ENCODE data around the gene LMAN1L. TPM values are rescaled to one million over a fixed set of nuclear protein-coding genes. Genes with fewer than 3 reads are reported as not detected.

Gene LMAN1L
- total and polyA plus RNA-seq, 4 donors = 0.11 to 0.31 TPM; not detected in 2

DNA sequence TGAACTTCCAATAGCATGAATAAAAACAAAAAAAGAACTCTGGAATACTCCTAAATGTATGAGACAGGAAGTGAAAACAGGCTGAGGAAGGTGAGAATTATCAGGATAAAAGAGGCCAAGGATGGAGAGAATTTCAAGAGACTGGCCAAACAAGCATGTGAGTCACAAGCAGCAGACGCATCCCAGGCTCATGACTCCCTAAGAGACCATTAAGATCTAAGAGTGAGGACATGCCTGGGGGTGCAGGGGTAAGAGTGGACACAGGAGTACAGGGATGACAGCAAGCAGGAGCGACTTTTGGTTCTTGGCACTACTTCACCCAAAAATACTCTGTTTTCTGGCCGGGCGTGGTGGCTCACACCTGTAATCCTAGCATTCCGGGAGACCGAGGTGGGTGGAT is 53.5 kb downstream of the LMAN1L start:
- H3K9ac ChIP-seq (ENCODE audit: insufficient read depth in 1 of 2, low read length in 2 of 2) = no peak overlapping the region
- H3K4me3 ChIP-seq = no peak overlapping the region
- H3K36me3 ChIP-seq (ENCODE audit: control insufficient read depth in 4 of 4, insufficient read depth in 4 of 4, low read length in 4 of 4) = peaks cover 0 to 1% (median 0%) of the 10 kb centered on the region in 4 donors
- 80 to 84% methylated on average over 6 of the region's 6 CpGs for WGBS, 2 donors
- H3K27ac ChIP-seq (ENCODE audit: low read depth in 1 of 2, low read length in 1 of 2) = peak overlapping the region in 1 of 2 donors; percentile 1
- ATAC-seq (ENCODE audit: insufficient read depth, low FRiP score) (no peak), DNase-seq (no peak)
- peaks cover 5 to 28% (median 18%) of the 10 kb centered on the region in 5 donors for H3K4me1 ChIP-seq (ENCODE audit: control insufficient read depth in 5 of 5, insufficient read depth in 5 of 5, low read length in 5 of 5)
- TF ChIP-seq, protein P1, sequence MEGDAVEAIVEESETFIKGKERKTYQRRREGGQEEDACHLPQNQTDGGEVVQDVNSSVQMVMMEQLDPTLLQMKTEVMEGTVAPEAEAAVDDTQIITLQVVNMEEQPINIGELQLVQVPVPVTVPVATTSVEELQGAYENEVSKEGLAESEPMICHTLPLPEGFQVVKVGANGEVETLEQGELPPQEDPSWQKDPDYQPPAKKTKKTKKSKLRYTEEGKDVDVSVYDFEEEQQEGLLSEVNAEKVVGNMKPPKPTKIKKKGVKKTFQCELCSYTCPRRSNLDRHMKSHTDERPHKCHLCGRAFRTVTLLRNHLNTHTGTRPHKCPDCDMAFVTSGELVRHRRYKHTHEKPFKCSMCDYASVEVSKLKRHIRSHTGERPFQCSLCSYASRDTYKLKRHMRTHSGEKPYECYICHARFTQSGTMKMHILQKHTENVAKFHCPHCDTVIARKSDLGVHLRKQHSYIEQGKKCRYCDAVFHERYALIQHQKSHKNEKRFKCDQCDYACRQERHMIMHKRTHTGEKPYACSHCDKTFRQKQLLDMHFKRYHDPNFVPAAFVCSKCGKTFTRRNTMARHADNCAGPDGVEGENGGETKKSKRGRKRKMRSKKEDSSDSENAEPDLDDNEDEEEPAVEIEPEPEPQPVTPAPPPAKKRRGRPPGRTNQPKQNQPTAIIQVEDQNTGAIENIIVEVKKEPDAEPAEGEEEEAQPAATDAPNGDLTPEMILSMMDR (IDR thresholded peaks at IDR 0.05; ENCODE audit: control extremely low read depth, extremely low read depth) = no peak
- H3K27me3 ChIP-seq (ENCODE audit: control insufficient read depth in 3 of 3, insufficient read depth in 3 of 3, low read length in 2 of 3) = no peaks in the 10 kb centered on the region
- no peaks in the 10 kb centered on the region for H3K9me3 ChIP-seq (ENCODE audit: control insufficient read depth in 4 of 4, insufficient read depth in 3 of 4, low read length in 3 of 4)

DNA sequence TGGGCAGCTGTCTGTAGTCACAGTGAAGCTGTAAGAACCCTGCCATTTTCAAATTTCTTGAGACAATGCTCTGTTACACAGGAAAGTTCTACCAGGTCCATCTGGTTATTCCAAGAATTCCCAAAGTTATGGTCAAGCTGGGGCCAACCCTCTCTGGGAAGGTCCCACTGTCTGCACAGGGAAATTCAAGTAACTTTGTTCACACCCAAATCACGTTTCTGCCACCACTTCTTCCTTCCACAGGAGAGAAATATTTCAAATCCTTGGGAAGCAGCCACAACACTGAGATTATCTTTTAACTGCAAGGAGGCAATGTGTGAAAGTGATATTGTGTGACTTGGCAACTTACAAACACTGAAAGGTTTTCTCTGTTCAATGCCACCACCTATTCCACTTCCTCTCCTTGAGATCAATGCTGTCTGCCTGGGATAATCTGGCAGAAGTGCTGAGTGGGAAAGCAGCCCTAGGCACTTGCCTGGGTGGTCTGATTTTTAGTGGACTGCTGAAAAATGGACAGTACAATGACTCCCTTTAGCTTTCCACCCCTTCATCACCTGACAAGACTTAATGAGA is 54.9 kb downstream of the LMAN1L start:
- TF ChIP-seq, protein P1 (IDR thresholded peaks at IDR 0.05; ENCODE audit: control extremely low read depth, extremely low read depth) = no peak
- no peak overlapping the region for H3K9ac ChIP-seq (ENCODE audit: insufficient read depth in 1 of 2, low read length in 2 of 2)
- no peaks in the 10 kb centered on the region for H3K9me3 ChIP-seq (ENCODE audit: control insufficient read depth in 4 of 4, insufficient read depth in 3 of 4, low read length in 3 of 4)
- peak overlapping the region; percentile 24 to 80 for H3K27ac ChIP-seq (ENCODE audit: low read depth in 1 of 2, low read length in 1 of 2)
- peaks cover 7 to 33% (median 18%) of the 10 kb centered on the region in 5 donors for H3K4me1 ChIP-seq (ENCODE audit: control insufficient read depth in 5 of 5, insufficient read depth in 5 of 5, low read length in 5 of 5)
- no peak for DNase-seq
- no peaks in the 10 kb centered on the region for H3K27me3 ChIP-seq (ENCODE audit: control insufficient read depth in 3 of 3, insufficient read depth in 3 of 3, low read length in 2 of 3)
- H3K4me3 ChIP-seq = no peak overlapping the region
- no peak for ATAC-seq (ENCODE audit: insufficient read depth, low FRiP score)
- peaks cover 0 to 1% (median 0%) of the 10 kb centered on the region in 4 donors for H3K36me3 ChIP-seq (ENCODE audit: control insufficient read depth in 4 of 4, insufficient read depth in 4 of 4, low read length in 4 of 4)
- 12 to 30% methylated on average over 1 of the region's 1 CpG for WGBS, 2 donors

- Histone ChIP-seq H3K27ac (ENCODE audit: low read depth in 1 of 2, low read length in 1 of 2) (peak overlapping the region; percentile 24 to 80), H3K27me3 (ENCODE audit: control insufficient read depth in 3 of 3, insufficient read depth in 3 of 3, low read length in 2 of 3) (no peaks in the 10 kb centered on the region), H3K4me3 (no peak overlapping the region), H3K4me1 (ENCODE audit: control insufficient read depth in 5 of 5, insufficient read depth in 5 of 5, low read length in 5 of 5) (peaks cover 7 to 33% (median 21%) of the 10 kb centered on the region in 5 donors), H3K9ac (ENCODE audit: insufficient read depth in 1 of 2, low read length in 2 of 2) (no peak overlapping the region), H3K36me3 (ENCODE audit: control insufficient read depth in 4 of 4, insufficient read depth in 4 of 4, low read length in 4 of 4) (no peaks in the 10 kb centered on the region), H3K9me3 (ENCODE audit: control insufficient read depth in 4 of 4, insufficient read depth in 3 of 4, low read length in 3 of 4) (no peaks in the 10 kb centered on the region)
- ATAC-seq (ENCODE audit: insufficient read depth, low FRiP score) (peak; percentile 25), DNase-seq (no peak)
- 20 to 34% methylated on average over 6 of the region's 6 CpGs for WGBS, 2 donors
- TF ChIP-seq, protein P1 (IDR thresholded peaks at IDR 0.05; ENCODE audit: control extremely low read depth, extremely low read depth) = no peak
These were observed 55.4 kb downstream of the LMAN1L start for GRCh38 chr15:74868059-74868458.

- Histone ChIP-seq H3K9ac (ENCODE audit: insufficient read depth in 1 of 2, low read length in 2 of 2) (no peak overlapping the region), H3K27ac (ENCODE audit: low read depth in 1 of 2, low read length in 1 of 2) (peak overlapping the region; percentile 8 to 71), H3K27me3 (ENCODE audit: control insufficient read depth in 3 of 3, insufficient read depth in 3 of 3, low read length in 2 of 3) (no peaks in the 10 kb centered on the region), H3K36me3 (ENCODE audit: control insufficient read depth in 4 of 4, insufficient read depth in 4 of 4, low read length in 4 of 4) (no peaks in the 10 kb centered on the region), H3K9me3 (ENCODE audit: control insufficient read depth in 4 of 4, insufficient read depth in 3 of 4, low read length in 3 of 4) (no peaks in the 10 kb centered on the region), H3K4me1 (ENCODE audit: control insufficient read depth in 5 of 5, insufficient read depth in 5 of 5, low read length in 5 of 5) (peaks cover 7 to 36% (median 21%) of the 10 kb centered on the region in 5 donors), H3K4me3 (no peak overlapping the region)
- ATAC-seq (ENCODE audit: insufficient read depth, low FRiP score) (no peak), DNase-seq (no peak)
- TF ChIP-seq, protein P1 (IDR thresholded peaks at IDR 0.05; ENCODE audit: control extremely low read depth, extremely low read depth) = no peak
These were observed 56.7 kb downstream of the LMAN1L start for GRCh38 chr15:74869372-74869725.

All from lung (tissue), 12 donors.